Effector CD4-positive, alpha-beta T cell (primary cell): ENCODE measurements around the gene ATP6AP1.

ENCODE experiments used
- DNase-seq: peaks from one replicate; pipeline ENCODE4 v3.0.0-alpha.2; 2020

The ATP6AP1 gene

GRCh38 chrX:154450312-154450711 is 21.8 kb downstream of the ATP6AP1 start:
- no peak for DNase-seq

GRCh38 chrX:154452823-154453222 is 24.3 kb downstream of the ATP6AP1 start:
- DNase-seq = no peak

DNA sequence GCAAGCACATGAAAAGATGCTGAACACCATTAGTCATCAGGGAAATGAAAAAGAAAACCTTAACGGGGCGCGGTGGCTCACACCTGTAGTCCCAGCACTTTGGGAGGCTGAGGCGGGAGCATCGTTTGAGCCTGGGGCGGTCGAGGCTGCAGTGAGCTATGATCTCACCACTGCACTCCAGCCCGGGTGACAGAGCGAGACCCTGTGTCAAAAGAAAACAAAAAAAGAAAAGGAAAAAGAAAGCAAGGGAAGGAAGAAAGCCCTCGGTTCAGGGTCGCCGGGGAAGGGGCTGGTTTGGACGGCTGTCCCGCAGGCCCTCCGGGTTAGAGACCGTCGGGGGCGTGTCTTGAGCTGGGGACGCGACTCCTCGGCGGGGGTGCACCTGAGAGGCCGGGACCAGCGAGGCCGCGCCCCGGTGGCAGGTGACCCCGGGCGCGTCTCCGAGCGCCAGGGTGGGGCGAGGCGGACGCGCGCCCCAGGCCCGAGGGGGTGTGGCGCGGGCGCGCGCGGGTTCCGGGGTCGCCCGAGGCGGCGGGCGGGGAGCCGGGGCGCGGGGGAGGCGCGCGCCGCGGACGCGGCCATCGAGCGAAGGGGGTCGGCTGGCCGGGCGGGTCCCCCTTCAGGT is 29.1 kb downstream of the ATP6AP1 start:
- DNase-seq = peak; percentile 40

GRCh38 chrX:154458116-154458953 is 29.9 kb downstream of the ATP6AP1 start, which contains the start of gene PLXNA3:
Gene PLXNA3 (plus strand): TSS chrX:154458281. CDS start chrX:154460184, 1,903 bp downstream.
- peak; percentile 60 for DNase-seq

DNA sequence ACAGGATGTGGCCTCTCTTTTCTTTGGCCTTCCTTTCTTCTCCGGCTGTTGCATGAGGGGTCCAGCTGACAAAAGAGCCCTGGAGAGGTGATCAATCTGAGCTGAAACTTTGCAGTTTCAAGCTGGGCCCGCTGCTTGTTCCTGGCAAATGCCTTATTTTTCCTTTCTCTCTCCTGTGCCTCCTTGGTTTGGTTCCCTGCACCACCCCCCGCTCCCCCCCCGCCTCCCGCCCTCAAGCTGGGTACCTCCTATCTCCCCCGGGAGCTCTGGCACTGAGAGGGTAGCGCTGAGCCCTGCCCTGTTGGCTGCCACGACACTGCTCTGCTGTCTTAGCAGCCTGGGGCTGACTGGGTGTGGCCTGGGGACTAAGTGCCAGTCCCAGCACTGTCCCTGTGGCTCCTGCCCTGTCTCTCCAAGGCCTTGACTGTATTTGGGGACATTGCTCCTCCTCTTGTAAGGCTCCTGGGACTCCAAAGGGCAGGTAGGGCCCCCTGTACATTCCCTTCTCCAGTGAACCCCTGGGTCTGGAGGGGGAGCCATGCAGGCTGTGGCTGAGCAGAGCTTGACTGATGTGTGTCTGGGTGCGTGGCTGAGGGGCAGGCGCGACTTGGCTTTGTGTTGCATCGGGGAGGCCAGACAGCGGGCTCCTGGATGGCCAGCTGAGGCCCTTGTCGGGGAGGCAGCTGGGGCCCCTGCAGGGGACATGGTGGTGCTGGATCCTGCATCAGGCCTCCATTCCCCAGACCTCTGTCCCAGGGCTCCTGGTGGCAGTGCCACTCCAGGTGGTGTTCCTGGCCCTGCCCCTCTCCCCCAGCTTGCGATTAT is 30.7 kb downstream of the ATP6AP1 start:
- no peak for DNase-seq

GRCh38 chrX:154459832-154460231 is 31.4 kb downstream of the ATP6AP1 start:
- no peak for DNase-seq

DNA sequence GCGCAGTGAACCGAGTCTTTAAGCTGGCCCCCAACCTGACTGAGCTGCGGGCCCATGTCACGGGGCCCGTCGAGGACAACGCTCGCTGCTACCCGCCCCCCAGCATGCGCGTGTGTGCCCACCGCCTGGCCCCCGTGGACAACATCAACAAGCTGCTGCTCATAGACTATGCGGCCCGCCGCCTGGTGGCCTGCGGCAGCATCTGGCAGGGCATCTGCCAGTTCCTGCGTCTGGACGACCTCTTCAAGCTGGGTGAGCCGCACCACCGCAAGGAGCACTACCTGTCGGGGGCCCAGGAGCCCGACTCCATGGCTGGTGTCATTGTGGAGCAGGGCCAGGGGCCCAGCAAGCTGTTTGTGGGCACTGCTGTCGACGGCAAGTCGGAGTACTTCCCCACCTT is 31.8 kb downstream of the ATP6AP1 start:
- no peak for DNase-seq

GRCh38 chrX:154462396-154462795 is 33.9 kb downstream of the ATP6AP1 start:
- DNase-seq = no peak

DNA sequence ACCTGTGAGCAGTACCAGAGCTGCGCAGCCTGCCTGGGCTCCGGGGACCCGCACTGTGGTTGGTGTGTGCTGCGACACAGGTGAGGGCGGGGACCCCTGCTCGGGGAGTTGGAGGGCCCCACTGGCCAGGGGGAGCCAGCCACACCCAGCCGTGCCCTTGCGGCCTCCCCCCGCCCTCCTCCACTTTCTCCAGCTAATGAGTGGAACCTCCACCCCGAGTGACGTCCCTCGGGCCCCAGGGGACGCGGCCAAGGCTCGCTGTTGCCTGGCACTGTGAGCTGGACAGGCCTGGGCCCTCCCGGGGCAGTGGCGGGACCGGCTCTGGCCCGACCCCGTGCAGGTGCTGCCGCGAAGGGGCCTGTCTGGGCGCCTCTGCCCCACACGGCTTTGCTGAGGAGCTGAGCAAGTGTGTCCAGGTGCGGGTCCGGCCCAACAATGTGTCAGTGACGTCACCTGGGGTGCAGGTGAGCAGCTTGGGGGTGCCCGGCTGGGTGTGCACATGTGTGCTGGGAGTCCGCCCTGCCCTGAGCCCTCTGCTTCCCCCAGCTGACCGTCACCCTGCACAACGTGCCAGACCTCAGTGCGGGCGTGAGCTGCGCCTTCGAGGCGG is 35.2 kb downstream of the ATP6AP1 start:
- no peak for DNase-seq

DNA sequence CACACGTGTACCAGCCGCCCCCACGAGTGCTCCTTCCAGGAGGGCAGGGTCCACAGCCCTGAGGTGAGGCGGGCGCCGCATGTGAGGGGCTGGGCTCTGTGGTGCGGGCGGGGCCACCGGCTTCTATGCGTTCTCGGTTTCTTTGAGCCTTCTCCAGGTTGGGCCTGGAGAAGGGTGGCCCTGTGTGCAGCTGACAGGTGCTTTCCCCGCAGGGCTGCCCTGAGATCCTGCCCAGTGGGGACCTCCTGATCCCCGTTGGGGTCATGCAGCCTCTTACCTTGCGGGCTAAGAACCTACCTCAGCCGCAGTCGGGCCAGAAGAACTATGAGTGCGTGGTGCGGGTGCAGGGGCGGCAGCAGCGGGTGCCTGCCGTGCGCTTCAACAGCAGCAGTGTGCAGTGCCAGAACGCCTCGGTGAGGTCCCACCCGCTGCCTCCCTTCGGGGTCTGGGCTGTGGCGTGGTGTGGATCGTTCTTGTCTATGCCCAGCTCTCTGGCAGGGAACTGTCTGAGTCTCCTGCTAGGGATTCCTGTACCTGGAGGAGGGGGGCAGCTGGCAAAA is 36.4 kb downstream of the ATP6AP1 start:
- DNase-seq = no peak

- no peak for DNase-seq
Observed at GRCh38 chrX:154465601-154466000, 37.1 kb downstream of the ATP6AP1 start.

DNA sequence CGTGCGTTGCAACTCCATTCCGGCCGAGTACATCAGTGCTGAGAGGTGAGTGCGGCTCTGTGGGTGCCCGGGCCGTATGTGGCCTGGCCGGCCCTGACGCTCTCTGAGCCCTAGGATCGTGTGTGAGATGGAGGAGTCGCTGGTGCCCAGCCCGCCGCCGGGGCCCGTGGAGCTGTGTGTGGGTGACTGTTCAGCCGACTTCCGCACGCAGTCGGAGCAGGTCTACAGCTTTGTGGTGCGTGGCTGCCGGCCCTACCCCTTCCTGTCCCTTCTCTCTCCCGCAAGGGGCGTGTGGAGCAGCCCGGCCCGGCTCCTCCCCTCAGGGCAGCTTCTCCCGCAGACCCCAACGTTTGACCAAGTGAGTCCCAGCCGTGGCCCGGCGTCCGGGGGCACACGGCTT is 37.6 kb downstream of the ATP6AP1 start:
- DNase-seq = no peak

DNA sequence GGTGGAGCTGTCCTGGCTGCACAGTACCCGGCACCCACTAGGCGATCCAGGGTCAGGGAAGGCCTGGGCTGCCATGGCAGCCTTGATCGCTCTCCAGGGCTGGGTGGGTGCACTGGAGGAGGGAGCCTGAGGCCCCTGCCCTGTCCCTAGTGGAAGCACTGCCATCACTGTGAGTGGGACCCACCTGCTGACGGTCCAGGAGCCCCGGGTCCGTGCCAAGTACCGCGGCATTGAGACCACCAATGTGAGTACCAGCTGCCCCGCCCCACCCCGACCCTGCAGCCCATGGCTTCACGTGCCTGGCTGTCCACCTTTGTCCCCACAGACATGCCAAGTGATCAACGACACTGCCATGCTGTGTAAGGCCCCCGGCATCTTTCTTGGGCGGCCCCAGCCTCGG is 38.4 kb downstream of the ATP6AP1 start:
- DNase-seq = no peak

DNA sequence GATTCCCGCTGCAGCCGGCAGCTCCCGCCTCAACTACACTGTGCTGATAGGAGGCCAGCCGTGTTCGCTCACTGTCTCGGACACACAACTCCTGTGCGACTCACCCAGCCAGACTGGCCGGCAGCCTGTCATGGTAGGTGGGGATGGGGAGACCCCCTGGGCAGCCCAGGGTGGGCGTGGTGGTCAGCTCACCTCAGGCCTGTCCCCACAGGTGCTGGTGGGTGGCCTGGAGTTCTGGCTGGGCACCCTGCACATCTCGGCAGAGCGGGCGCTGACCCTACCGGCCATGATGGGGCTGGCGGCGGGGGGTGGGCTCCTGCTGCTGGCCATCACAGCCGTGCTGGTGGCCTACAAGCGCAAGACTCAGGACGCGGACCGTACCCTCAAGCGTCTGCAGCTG is 39.1 kb downstream of the ATP6AP1 start:
- no peak for DNase-seq

DNA sequence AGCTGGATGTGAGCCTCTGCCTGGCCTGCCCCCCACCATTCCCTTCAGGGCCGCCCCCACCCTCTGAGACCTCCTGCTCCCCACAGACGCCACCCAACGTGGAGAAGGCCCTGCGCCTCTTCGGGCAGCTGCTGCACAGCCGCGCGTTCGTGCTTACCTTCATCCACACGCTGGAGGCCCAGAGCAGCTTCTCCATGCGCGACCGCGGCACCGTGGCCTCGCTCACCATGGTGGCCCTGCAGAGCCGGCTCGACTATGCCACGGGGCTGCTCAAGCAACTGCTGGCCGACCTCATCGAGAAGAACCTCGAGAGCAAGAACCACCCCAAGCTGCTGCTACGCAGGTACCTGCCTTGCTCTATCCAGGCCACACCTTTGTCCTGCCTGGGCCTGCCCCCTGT is 39.7 kb downstream of the ATP6AP1 start:
- no peak for DNase-seq

DNA sequence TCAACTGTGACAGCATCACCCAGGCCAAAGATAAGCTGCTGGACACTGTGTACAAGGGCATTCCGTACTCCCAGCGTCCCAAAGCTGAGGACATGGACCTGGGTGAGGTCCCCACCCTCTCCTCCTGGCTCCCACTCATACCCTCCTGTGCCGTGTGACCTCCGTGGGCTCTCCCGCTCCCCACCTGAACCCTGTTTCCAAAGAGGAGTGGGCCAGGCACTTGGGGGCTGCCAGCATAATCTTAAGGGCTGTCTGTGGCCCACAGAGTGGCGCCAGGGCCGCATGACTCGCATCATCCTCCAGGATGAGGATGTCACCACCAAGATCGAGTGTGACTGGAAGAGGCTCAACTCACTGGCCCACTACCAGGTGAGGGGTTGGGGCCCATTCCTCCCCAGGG is 40.6 kb downstream of the ATP6AP1 start:
- no peak for DNase-seq

GRCh38 chrX:154469880-154470279 is 41.4 kb downstream of the ATP6AP1 start:
- no peak for DNase-seq

GRCh38 chrX:154470434-154470833 is 42.0 kb downstream of the ATP6AP1 start:
- no peak for DNase-seq

DNA sequence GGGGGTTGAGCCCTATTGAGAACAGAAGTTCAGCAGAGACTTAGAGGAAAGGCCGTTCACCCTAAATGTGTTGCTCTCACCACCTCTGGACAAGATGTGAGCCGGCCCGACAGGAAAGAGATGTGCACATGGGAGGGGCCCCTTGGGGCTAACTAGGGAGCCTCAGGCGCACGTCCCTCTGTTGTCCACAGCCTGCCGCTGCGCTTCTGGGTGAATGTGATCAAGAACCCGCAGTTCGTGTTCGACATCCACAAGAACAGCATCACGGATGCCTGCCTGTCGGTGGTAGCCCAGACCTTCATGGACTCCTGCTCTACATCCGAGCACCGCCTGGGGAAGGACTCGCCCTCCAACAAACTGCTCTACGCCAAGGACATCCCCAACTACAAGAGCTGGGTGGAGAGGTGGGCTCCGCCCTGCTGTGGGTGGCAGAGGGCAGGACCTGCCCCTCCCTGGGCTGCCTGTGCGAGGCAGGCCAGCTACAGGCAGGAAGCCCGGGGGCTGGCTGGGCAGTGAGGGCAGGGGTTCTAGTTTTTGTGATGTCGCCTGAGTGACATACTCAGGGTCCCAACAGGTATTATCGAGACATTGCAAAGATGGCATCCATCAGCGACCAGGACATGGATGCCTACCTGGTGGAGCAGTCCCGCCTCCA is 42.6 kb downstream of the ATP6AP1 start:
- no peak for DNase-seq

- DNase-seq = no peak
Observed at GRCh38 chrX:154471839-154472684, 43.6 kb downstream of the ATP6AP1 start.
